OCI-LY1 (cell line): ENCODE data around the gene RPS6KA3.

ENCODE experiments used
- H2AFZ ChIP-seq: fragments of 200-600 bp; sonication (generic), shearing (Covaris generic); 2 replicates; pipeline ENCODE4 v1.6.0; 2014; ENCODE audit warnings: antibody characterized with exemption, mild to moderate bottlenecking, low read length
- H3F3A ChIP-seq: fragments of 200-600 bp; sonication (generic), shearing (Covaris generic); 2 replicates; pipeline ENCODE4 v1.6.0; 2014; ENCODE audit warnings: mild to moderate bottlenecking, antibody characterized with exemption, low read length, moderate library complexity; ENCODE audit not compliant: insufficient read depth
- H3K27ac ChIP-seq: fragments of 200-600 bp; sonication (generic); 2 replicates; pipeline ENCODE4 v1.5.1; 2014; ENCODE audit warnings: low read length, mixed run types, mild to moderate bottlenecking, low read depth; ENCODE audit not compliant: poor library complexity, severe bottlenecking
- H3K27me3 ChIP-seq: fragments of 200-600 bp; sonication (generic); 2 replicates; pipeline ENCODE4 v1.6.0; 2014; ENCODE audit warnings: antibody characterized with exemption, mild to moderate bottlenecking, low read length, moderate library complexity; ENCODE audit not compliant: insufficient read depth
- H3K36me3 ChIP-seq: fragments of 200-600 bp; sonication (generic); 2 replicates; pipeline ENCODE4 v1.6.1; 2014; ENCODE audit warnings: mild to moderate bottlenecking, antibody characterized with exemption, low read length, moderate library complexity, mixed read lengths; ENCODE audit not compliant: insufficient read depth
- H3K4me1 ChIP-seq: fragments of 200-600 bp; sonication (generic); 2 replicates; pipeline ENCODE4 v1.5.1; 2014; ENCODE audit warnings: mild to moderate bottlenecking, low read length, moderate library complexity; ENCODE audit not compliant: insufficient read depth, severe bottlenecking
- H3K4me2 ChIP-seq: fragments of 200-600 bp; sonication (generic), shearing (Covaris generic); 2 replicates; pipeline ENCODE4 v1.6.1; 2014; ENCODE audit warnings: low read length
- H3K4me3 ChIP-seq: fragments of 200-600 bp; sonication (generic); 2 replicates; pipeline ENCODE4 v1.5.1; 2014; ENCODE audit warnings: low read length, low read depth, mild to moderate bottlenecking, mixed read lengths; ENCODE audit not compliant: poor library complexity, severe bottlenecking
- H3K79me2 ChIP-seq: fragments of 200-600 bp; shearing (Covaris generic); 2 replicates; pipeline ENCODE4 v1.6.1; 2016; ENCODE audit warnings: mixed run types, low read length, mixed read lengths; ENCODE audit not compliant: insufficient read depth
- H3K9ac ChIP-seq: fragments of 200-600 bp; sonication (generic), shearing (Covaris generic); 2 replicates; pipeline ENCODE4 v1.6.1; 2014; ENCODE audit warnings: mild to moderate bottlenecking, low read length, mixed read lengths
- H3K9me2 ChIP-seq: fragments of 200-600 bp; sonication (generic), shearing (Covaris generic); 2 replicates; pipeline ENCODE4 v1.6.1; 2014; ENCODE audit warnings: low read depth, mild to moderate bottlenecking, low read length, mixed read lengths
- H3K9me3 ChIP-seq: fragments of 200-600 bp; shearing (Covaris generic); 2 replicates; pipeline ENCODE4 v1.6.1; 2014; ENCODE audit warnings: low read length, mixed read lengths
- H4K20me1 ChIP-seq: fragments of 200-600 bp; sonication (generic), shearing (Covaris generic); 2 replicates; pipeline ENCODE4 v1.6.0; 2016; ENCODE audit warnings: mild to moderate bottlenecking, low read length; ENCODE audit not compliant: insufficient read depth
- EZH2 ChIP-seq: fragments of 200-600 bp; sonication (generic), shearing (Covaris generic); IDR thresholded peaks from 2 replicates; pipeline ENCODE4 v1.8.0; 2017; ENCODE audit warnings: borderline replicate concordance, mixed run types, mild to moderate bottlenecking, antibody characterized with exemption, low read length, moderate library complexity, mixed read lengths
- TF ChIP-seq, protein P1 (sequence below): fragments of 200-600 bp; sonication (generic), shearing (Covaris generic); IDR thresholded peaks from 2 replicates; pipeline ENCODE4 v1.5.1; 2017; ENCODE audit warnings: mild to moderate bottlenecking, antibody characterized with exemption, low read length, moderate library complexity, mixed read lengths

RPS6KA3 gene

GRCh38 chrX:20181598-20182329 is 84.9 kb downstream of the RPS6KA3 start:
- Histone ChIP-seq H3K9me3 (no peaks in the 10 kb centered on the region), H3K27me3 (no peaks in the 10 kb centered on the region), H3K4me3 (no peak overlapping the region), H3K4me2 (no peak overlapping the region), H3F3A (no peaks in the 10 kb centered on the region), H3K4me1 (no peaks in the 10 kb centered on the region), H2AFZ (no peak overlapping the region), H3K9me2 (no peaks in the 10 kb centered on the region), H4K20me1 (no peaks in the 10 kb centered on the region), H3K9ac (no peak overlapping the region), H3K79me2 (no peaks in the 10 kb centered on the region), H3K36me3 (peaks cover 15% of the 10 kb centered on the region), H3K27ac (no peak overlapping the region)
- TF ChIP-seq EZH2, result no peak
- TF ChIP-seq, protein P1, sequence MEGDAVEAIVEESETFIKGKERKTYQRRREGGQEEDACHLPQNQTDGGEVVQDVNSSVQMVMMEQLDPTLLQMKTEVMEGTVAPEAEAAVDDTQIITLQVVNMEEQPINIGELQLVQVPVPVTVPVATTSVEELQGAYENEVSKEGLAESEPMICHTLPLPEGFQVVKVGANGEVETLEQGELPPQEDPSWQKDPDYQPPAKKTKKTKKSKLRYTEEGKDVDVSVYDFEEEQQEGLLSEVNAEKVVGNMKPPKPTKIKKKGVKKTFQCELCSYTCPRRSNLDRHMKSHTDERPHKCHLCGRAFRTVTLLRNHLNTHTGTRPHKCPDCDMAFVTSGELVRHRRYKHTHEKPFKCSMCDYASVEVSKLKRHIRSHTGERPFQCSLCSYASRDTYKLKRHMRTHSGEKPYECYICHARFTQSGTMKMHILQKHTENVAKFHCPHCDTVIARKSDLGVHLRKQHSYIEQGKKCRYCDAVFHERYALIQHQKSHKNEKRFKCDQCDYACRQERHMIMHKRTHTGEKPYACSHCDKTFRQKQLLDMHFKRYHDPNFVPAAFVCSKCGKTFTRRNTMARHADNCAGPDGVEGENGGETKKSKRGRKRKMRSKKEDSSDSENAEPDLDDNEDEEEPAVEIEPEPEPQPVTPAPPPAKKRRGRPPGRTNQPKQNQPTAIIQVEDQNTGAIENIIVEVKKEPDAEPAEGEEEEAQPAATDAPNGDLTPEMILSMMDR, result no peak

DNA sequence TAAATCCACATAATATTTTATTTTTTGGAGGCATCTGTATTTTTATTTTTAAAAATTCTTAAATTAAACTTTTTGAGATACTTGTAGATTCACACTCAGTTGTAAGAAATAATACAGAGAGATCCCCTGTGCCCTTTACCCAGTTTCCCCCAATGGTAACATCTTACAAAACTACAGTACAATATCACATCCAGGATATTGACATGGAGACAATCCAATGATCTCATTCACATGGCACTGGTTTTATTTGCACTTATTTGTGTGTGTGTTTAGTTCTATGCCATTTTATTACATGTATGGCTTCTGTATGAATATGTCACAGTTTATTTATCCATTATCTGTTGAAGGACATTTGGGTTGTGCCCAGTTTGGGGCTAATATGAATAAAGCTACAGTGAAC is 89.6 kb downstream of the RPS6KA3 start:
- Histone ChIP-seq H3K27ac (no peak overlapping the region), H4K20me1 (no peaks in the 10 kb centered on the region), H3F3A (no peaks in the 10 kb centered on the region), H3K4me1 (no peaks in the 10 kb centered on the region), H2AFZ (no peak overlapping the region), H3K9me3 (no peaks in the 10 kb centered on the region), H3K4me2 (no peak overlapping the region), H3K4me3 (no peak overlapping the region), H3K27me3 (no peaks in the 10 kb centered on the region), H3K9ac (no peak overlapping the region), H3K36me3 (peaks cover 26% of the 10 kb centered on the region), H3K79me2 (no peaks in the 10 kb centered on the region), H3K9me2 (no peaks in the 10 kb centered on the region)
- no peak for TF ChIP-seq EZH2
- TF ChIP-seq, protein P1, result no peak

GRCh38 chrX:20173856-20174255 is 92.9 kb downstream of the RPS6KA3 start:
- Histone ChIP-seq H3K9ac (no peak overlapping the region), H3K4me3 (no peak overlapping the region), H3K4me2 (no peak overlapping the region), H3F3A (no peaks in the 10 kb centered on the region), H3K27me3 (no peaks in the 10 kb centered on the region), H3K36me3 (peaks cover 37% of the 10 kb centered on the region), H4K20me1 (no peaks in the 10 kb centered on the region), H3K9me2 (no peaks in the 10 kb centered on the region), H2AFZ (no peak overlapping the region), H3K9me3 (no peaks in the 10 kb centered on the region), H3K4me1 (no peaks in the 10 kb centered on the region), H3K27ac (no peak overlapping the region), H3K79me2 (no peaks in the 10 kb centered on the region)
- no peak for TF ChIP-seq EZH2
- TF ChIP-seq, protein P1, result no peak
